K562 (cell line): Measurements from ENCODE around the gene SLC6A7. TPM values are rescaled to one million over a fixed set of nuclear protein-coding genes. Genes with fewer than 3 reads are reported as not detected.

Source experiments
- ATAC-seq: fragments of 200-7000 bp; cut with Tn5 transposase; 3 replicates; pipeline ENCODE4 v1.9.1; 2020; ENCODE audit warnings: moderate library complexity
- BruUV-seq: library from RNA; stranded (reverse); fragments of 400-500 nt; replicated peaks from 2 replicates; lab custom pipeline; 2021; lab: Mats Ljungman, UMichigan
- CTCF ChIA-PET: fragments of 300-600 bp; formaldehyde crosslinking; extraction: SDS; loops from one replicate; lab custom pipeline; 2021; ENCODE audit warnings: low intra/inter-chr PET ratio; lab: Yijun Ruan, JAX
- POLR2A ChIA-PET: fragments of 300-600, 350-650 bp; sonication (Branson Sonifier 250); formaldehyde crosslinking; extraction: SDS; loops from one replicate; lab custom pipeline; 2021; ENCODE audit warnings: antibody characterized with exemption, inconsistent platforms; lab: Yijun Ruan, JAX
- DNase-seq, 4 experiments: peaks; one replicate each; pipeline versions ENCODE4 v3.0.0 to v3.0.0-alpha.2; 2011 to 2018; ENCODE audit warnings: low spot score in 3 of 4, mixed read lengths in 3 of 4; ENCODE audit errors: extremely low read depth in 1 of 4
- FAIRE-seq: peaks from 2 replicates; lab custom pipeline; 2011; peaks lifted over from hg19 to GRCh38; lab: Jason Lieb, UNC
- H2AFZ ChIP-seq: 2 replicates; pipeline ENCODE4 v1.6.0; 2011; ENCODE audit warnings: low read depth, low read length, control low read depth, inconsistent platforms
- H3K27ac ChIP-seq: fragments of 200-600 bp; 3 replicates; pipeline ENCODE4 v1.8.0; 2011; ENCODE audit warnings: low read depth, mild to moderate bottlenecking, control low read depth, inconsistent platforms, low read length, moderate library complexity, mixed read lengths; ENCODE audit errors: extremely low read depth
- H3K27me3 ChIP-seq, 2 experiments: fragments of 300-600 bp in 1 of 2; 2 replicates in 1 of 2; 3 replicates in 1 of 2; pipeline versions ENCODE4 v1.6.0 to v1.8.0; 2011; ENCODE audit warnings: inconsistent platforms in 2 of 2, low read length in 2 of 2, mild to moderate bottlenecking in 1 of 2, mixed read lengths in 1 of 2, moderate library complexity in 1 of 2; ENCODE audit not compliant: control insufficient read depth in 2 of 2, insufficient read depth in 2 of 2
- H3K36me3 ChIP-seq: fragments of 300-600 bp; 3 replicates; pipeline ENCODE4 v1.8.0; 2011; ENCODE audit warnings: mild to moderate bottlenecking, low read length, inconsistent platforms; ENCODE audit not compliant: control insufficient read depth, insufficient read depth
- H3K4me1 ChIP-seq, 2 experiments: fragments of 200-600 bp in 1 of 2; replicated peaks in 1 of 2; 2 replicates in 1 of 2; 3 replicates in 1 of 2; pipeline versions ENCODE4 v1.5.1 to v1.8.0; 2011; ENCODE audit warnings: inconsistent platforms in 2 of 2, low read length in 2 of 2, mild to moderate bottlenecking in 1 of 2, mixed read lengths in 1 of 2, moderate library complexity in 1 of 2; ENCODE audit not compliant: control insufficient read depth in 2 of 2, insufficient read depth in 2 of 2
- H3K4me2 ChIP-seq: 2 replicates; pipeline ENCODE4 v1.6.1; 2011; ENCODE audit warnings: low read length, control low read depth, inconsistent platforms, mixed read lengths; ENCODE audit not compliant: insufficient read depth
- H3K4me3 ChIP-seq: fragments of 200-600 bp; sonication (generic), shearing (Covaris generic); 2 replicates; pipeline ENCODE4 v1.5.1; 2016; ENCODE audit warnings: control low read depth, inconsistent platforms
- H3K79me2 ChIP-seq: fragments of 200-600 bp; 3 replicates; pipeline ENCODE4 v1.8.0; 2011; ENCODE audit warnings: low read length, inconsistent platforms; ENCODE audit not compliant: control insufficient read depth, insufficient read depth
- H3K9ac ChIP-seq, 2 experiments: 2 replicates each; pipeline versions ENCODE4 v1.6.0 to v1.6.1; 2011; ENCODE audit warnings: low read depth in 2 of 2, low read length in 2 of 2, control low read depth in 1 of 2, inconsistent platforms in 1 of 2, mild to moderate bottlenecking in 1 of 2, mixed read lengths in 1 of 2; ENCODE audit not compliant: insufficient read depth in 1 of 2
- H3K9me1 ChIP-seq: one replicate; pipeline ENCODE4 v1.6.0; 2011; ENCODE audit warnings: inconsistent platforms, mild to moderate bottlenecking, low read length, moderate library complexity; ENCODE audit not compliant: control insufficient read depth, insufficient read depth
- H3K9me3 ChIP-seq: replicated peaks from 2 replicates; pipeline ENCODE4 v1.5.1; 2011; ENCODE audit warnings: low read depth, low read length, inconsistent platforms; ENCODE audit not compliant: control insufficient read depth, insufficient read depth
- H4K20me1 ChIP-seq: replicated peaks from 2 replicates; pipeline ENCODE4 v1.6.1; 2011; ENCODE audit warnings: low read length, inconsistent platforms, mixed read lengths; ENCODE audit not compliant: control insufficient read depth, insufficient read depth
- CHCHD3 ChIP-seq: fragments of 250-450 bp; sonication (Bioruptor Pico); IDR thresholded peaks from 2 replicates; pipeline ENCODE4 v2.1.2; 2022; ENCODE audit warnings: mild to moderate bottlenecking
- ESRRB ChIP-seq: fragments of 250-450 bp; sonication (Bioruptor Pico); IDR thresholded peaks from 2 replicates; pipeline ENCODE4 v1.5.0; 2020; ENCODE audit warnings: mild to moderate bottlenecking, moderate library complexity, borderline replicate concordance
- GTF2E2 ChIP-seq: fragments of 200-800 bp; sonication (Bioruptor generic); IDR thresholded peaks from 2 replicates; pipeline ENCODE4 v1.6.1; 2016; ENCODE audit warnings: missing genetic modification characterization, missing compliant biosample characterization
- JUNB ChIP-seq: fragments of 450-650 bp; formaldehyde crosslinking; conservative IDR thresholded peaks from 2 replicates; pipeline ENCODE4 v1.4.0; 2020; ENCODE audit warnings: mild to moderate bottlenecking
- JUND ChIP-seq, 2 experiments: IDR thresholded peaks; 2 replicates in 1 of 2; 3 replicates in 1 of 2; pipeline ENCODE4 v1.6.1; 2011; ENCODE audit warnings: borderline replicate concordance in 2 of 2, low read depth in 2 of 2, low read length in 2 of 2, improper control_type of control experiment in 1 of 2, missing biosample characterization in 1 of 2, missing genetic modification characterization in 1 of 2, missing genetic modification reagents in 1 of 2
- LCOR ChIP-seq: sonication (generic); formaldehyde crosslinking; IDR thresholded peaks from 2 replicates; pipeline ENCODE4 v1.8.0; 2022; ENCODE audit warnings: mild to moderate bottlenecking, missing genetic modification reagents
- MEF2D ChIP-seq: conservative IDR thresholded peaks from 2 replicates; pipeline ENCODE4 v1.6.1; 2016; ENCODE audit warnings: low read depth, missing genetic modification characterization, missing compliant biosample characterization
- POLR3G ChIP-seq: IDR thresholded peaks from 2 replicates; pipeline ENCODE4 v1.6.1; 2011; ENCODE audit not compliant: insufficient read length, insufficient replicate concordance; ENCODE audit errors: extremely low read depth
- RFX5 ChIP-seq: IDR thresholded peaks from 2 replicates; pipeline ENCODE4 v1.6.1; 2011; ENCODE audit warnings: low read depth, mild to moderate bottlenecking, improper control_type of control experiment, low read length
- RFX7 ChIP-seq: fragments of 250-450 bp; sonication (Bioruptor Pico); IDR thresholded peaks from 2 replicates; pipeline ENCODE4 v1.5.1; 2021; ENCODE audit warnings: mild to moderate bottlenecking
- SAFB ChIP-seq: fragments of 200-400 bp; formaldehyde crosslinking; IDR thresholded peaks from 2 replicates; pipeline ENCODE4 v1.6.1; 2017; ENCODE audit warnings: low read depth, low read length, borderline replicate concordance
- SAFB2 ChIP-seq: fragments of 200-400 bp; formaldehyde crosslinking; IDR thresholded peaks from 2 replicates; pipeline ENCODE4 v1.6.1; 2018; ENCODE audit warnings: borderline replicate concordance, low read length, low read depth, moderate library complexity; ENCODE audit not compliant: severe bottlenecking
- SREBF2 ChIP-seq: sonication (generic); formaldehyde crosslinking; IDR thresholded peaks from 2 replicates; pipeline ENCODE4 v1.4.0; 2020; ENCODE audit warnings: mild to moderate bottlenecking, missing genetic modification reagents
- TFAM ChIP-seq: fragments of 250-450 bp; sonication (Bioruptor Pico); conservative IDR thresholded peaks from 2 replicates; pipeline ENCODE4 v1.5.0; 2021; ENCODE audit warnings: mild to moderate bottlenecking, moderate library complexity
- U2AF2 ChIP-seq: fragments of 200-400 bp; formaldehyde crosslinking; optimal IDR thresholded peaks from 2 replicates; pipeline ENCODE3; 2017; ENCODE audit warnings: low read depth, mild to moderate bottlenecking, low read length
- ZBTB8A ChIP-seq: fragments of 450-650 bp; IDR thresholded peaks from 2 replicates; pipeline ENCODE4 v1.6.1; 2018; ENCODE audit warnings: mild to moderate bottlenecking, moderate library complexity; ENCODE audit not compliant: partially characterized antibody
- ZC3H8 ChIP-seq: fragments of 450-650 bp; IDR thresholded peaks from 2 replicates; pipeline ENCODE4 v1.6.1; 2017
- ZNF282 ChIP-seq: sonication (generic); formaldehyde crosslinking; IDR thresholded peaks from 2 replicates; pipeline ENCODE4 v1.8.1; 2023; ENCODE audit warnings: missing genetic modification reagents
- ZNF699 ChIP-seq: fragments of 250-450 bp; sonication (Bioruptor Pico); IDR thresholded peaks from 2 replicates; pipeline ENCODE4 v1.8.0; 2021; ENCODE audit warnings: mild to moderate bottlenecking, moderate library complexity; ENCODE audit not compliant: insufficient replicate concordance
- WGBS: fragments of 100-300 bp; shearing (Covaris generic); methylation state at CpG from one replicate; pipeline ENCODE4 v1.1.6; 2016; ENCODE audit warnings: low coverage, mixed read lengths; ENCODE audit not compliant: insufficient coverage; ENCODE audit errors: missing lambda C conversion rate; 5-methylcytosine and 5-hydroxymethylcytosine counted together
- in situ Hi-C: fragments of 300-500 bp; cut with MboI; formaldehyde crosslinking; loops from 4 replicates; pipeline ENCODE4 v1.15.0; 2018; ENCODE audit warnings: inconsistent platforms, mixed read lengths
- intact Hi-C: fragments of 100-400 bp; cut with micrococcal nuclease; formaldehyde crosslinking; loops from 2 replicates; pipeline ENCODE4 v1.14.2; 2022
- polyA plus RNA-seq, 8 experiments: library from polyadenylated mRNA; depleted of rRNA in 4 of 8; stranded (reverse) in 5 of 8; unstranded in 3 of 8; fragments of >200 nt; fragmentation: Nextera tagmentation in 2 of 8; fragmentation: Illumina TruSeq in 1 of 8; extraction: Ambion mirVana in 2 of 8; extraction: Trizol in 1 of 8; gene quantifications; 2 replicates each; pipeline versions ENCODE4 v1.2.1 to v1.2.3, GENCODE V29; 2011 to 2014; ENCODE audit warnings: inconsistent platforms in 1 of 8, missing spikeins in 1 of 8
- total RNA-seq, 7 experiments: library from RNA; depleted of rRNA in 6 of 7; stranded (reverse); fragments of >200 nt in 6 of 7; fragmentation: Illumina TruSeq in 2 of 7; extraction: Trizol in 2 of 7; gene quantifications; 2 replicates each; pipeline versions ENCODE4 v1.2.1 to v1.2.3, GENCODE V29; 2011 to 2021; ENCODE audit warnings: low replicate concordance in 1 of 7
- TF ChIP-seq, protein P1 (sequence below): fragments of 450-650 bp; IDR thresholded peaks from 2 replicates; pipeline ENCODE4 v1.6.1; 2016; ENCODE audit warnings: mild to moderate bottlenecking

The SLC6A7 gene
- total and polyA plus RNA-seq, 9 of the 15 experiments (the other 6 are each of a cell fraction or from before 2014, with no cell fraction given), result not detected

DNA sequence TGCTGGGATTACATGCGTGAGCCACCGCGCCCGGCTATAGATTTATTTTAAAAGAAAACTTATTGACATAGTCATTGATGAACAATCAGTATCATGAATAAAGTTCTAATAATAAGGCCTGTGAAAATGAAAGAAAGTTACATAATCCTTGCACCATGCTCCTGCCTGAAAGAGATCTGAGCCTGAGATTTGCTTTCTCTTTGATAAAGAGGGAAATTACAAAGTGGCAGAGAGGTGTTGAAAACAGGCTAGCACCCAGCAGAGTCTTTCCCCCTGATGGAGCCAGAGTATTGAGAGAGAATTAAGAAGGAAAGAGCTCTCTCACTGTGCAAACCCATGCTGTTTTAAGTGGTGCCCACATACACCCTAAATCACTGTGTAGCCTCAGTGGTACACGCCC lies 37.2 kb downstream of the SLC6A7 start:
- Histone ChIP-seq H3K9me1 (no peaks in the 10 kb centered on the region), H3K4me2 (no peak overlapping the region), H3K79me2 (no peaks in the 10 kb centered on the region), H2AFZ (no peak overlapping the region), H3K9ac (no peak overlapping the region), H3K27me3 (peaks cover 2 to 28% of the 10 kb centered on the region in 2 experiments), H3K4me3 (no peak overlapping the region), H3K27ac (no peak overlapping the region), H3K36me3 (no peaks in the 10 kb centered on the region), H3K9me3 (no peaks in the 10 kb centered on the region), H4K20me1 (peaks cover under 1% of the 10 kb centered on the region; the same call in 1 of the 2 replicates), H3K4me1 (no peaks in the 10 kb centered on the region)
- DNase-seq (no peak), FAIRE-seq (no peak), ATAC-seq (no peak)
- intact Hi-C loops, result no loop called here
- no TSS peak for BruUV-seq
- in situ Hi-C loops, result no loop called here
- no peak for TF ChIP-seq JUND (IDR thresholded peaks at IDR 0.05; ENCODE audit: borderline replicate concordance, low read depth, low read length)
- no peak for TF ChIP-seq JUND (tag; IDR thresholded peaks at IDR 0.05; ENCODE audit: borderline replicate concordance, low read depth, low read length)
- no peak for TF ChIP-seq ZNF282
- no peak for TF ChIP-seq JUNB (CRISPR knock-in tag)
- no peak for TF ChIP-seq POLR3G
- TF ChIP-seq SAFB2, result no peak
- TF ChIP-seq LCOR (CRISPR knock-in tag), result no peak
- no peak for TF ChIP-seq U2AF2
- TF ChIP-seq SREBF2, result no peak
- TF ChIP-seq, protein P1, sequence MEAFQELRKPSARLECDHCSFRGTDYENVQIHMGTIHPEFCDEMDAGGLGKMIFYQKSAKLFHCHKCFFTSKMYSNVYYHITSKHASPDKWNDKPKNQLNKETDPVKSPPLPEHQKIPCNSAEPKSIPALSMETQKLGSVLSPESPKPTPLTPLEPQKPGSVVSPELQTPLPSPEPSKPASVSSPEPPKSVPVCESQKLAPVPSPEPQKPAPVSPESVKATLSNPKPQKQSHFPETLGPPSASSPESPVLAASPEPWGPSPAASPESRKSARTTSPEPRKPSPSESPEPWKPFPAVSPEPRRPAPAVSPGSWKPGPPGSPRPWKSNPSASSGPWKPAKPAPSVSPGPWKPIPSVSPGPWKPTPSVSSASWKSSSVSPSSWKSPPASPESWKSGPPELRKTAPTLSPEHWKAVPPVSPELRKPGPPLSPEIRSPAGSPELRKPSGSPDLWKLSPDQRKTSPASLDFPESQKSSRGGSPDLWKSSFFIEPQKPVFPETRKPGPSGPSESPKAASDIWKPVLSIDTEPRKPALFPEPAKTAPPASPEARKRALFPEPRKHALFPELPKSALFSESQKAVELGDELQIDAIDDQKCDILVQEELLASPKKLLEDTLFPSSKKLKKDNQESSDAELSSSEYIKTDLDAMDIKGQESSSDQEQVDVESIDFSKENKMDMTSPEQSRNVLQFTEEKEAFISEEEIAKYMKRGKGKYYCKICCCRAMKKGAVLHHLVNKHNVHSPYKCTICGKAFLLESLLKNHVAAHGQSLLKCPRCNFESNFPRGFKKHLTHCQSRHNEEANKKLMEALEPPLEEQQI, result no peak
- TF ChIP-seq SAFB, result no peak
- TF ChIP-seq ESRRB, result no peak
- no peak for TF ChIP-seq CHCHD3 (CRISPR knock-in tag)
- no peak for TF ChIP-seq ZC3H8
- no peak for TF ChIP-seq RFX7 (CRISPR knock-in tag)
- TF ChIP-seq MEF2D (tag), result no peak
- TF ChIP-seq ZNF699 (CRISPR knock-in tag), result no peak
- no peak for TF ChIP-seq TFAM (CRISPR knock-in tag)
- TF ChIP-seq GTF2E2 (tag), result no peak
- no peak for TF ChIP-seq ZBTB8A
- TF ChIP-seq RFX5, result no peak
- WGBS, result 35% methylated on average over 5 of the region's 5 CpGs
- ChIA-PET POLR2A (no interaction called here), CTCF (no interaction called here)
